K562 (cell line): ENCODE measurements around the gene HCAR3. TPM values are rescaled to one million over a fixed set of nuclear protein-coding genes. Genes with fewer than 3 reads are reported as not detected.

Source experiments
- CBFB ChIP-seq: sonication (generic); formaldehyde crosslinking; IDR thresholded peaks from 2 replicates; pipeline ENCODE4 v1.4.0; 2020; ENCODE audit warnings: mild to moderate bottlenecking, missing genetic modification reagents
- MEIS2 ChIP-seq: fragments of 450-650 bp; IDR thresholded peaks from 2 replicates; pipeline ENCODE4 v1.6.1; 2014; ENCODE audit warnings: mild to moderate bottlenecking; ENCODE audit not compliant: partially characterized antibody
- OTX1 ChIP-seq: fragments of 450-650 bp; formaldehyde crosslinking; IDR thresholded peaks from 2 replicates; pipeline ENCODE4 v1.4.0; 2022; ENCODE audit warnings: mild to moderate bottlenecking
- POLR2AphosphoS2 ChIP-seq: IDR thresholded peaks from 2 replicates; pipeline ENCODE4 v1.6.1; 2012; ENCODE audit warnings: low read length, improper control_type of control experiment
- POLR2B ChIP-seq: fragments of 450-650 bp; IDR thresholded peaks from 2 replicates; pipeline ENCODE4 v1.6.1; 2018; ENCODE audit warnings: low read depth; ENCODE audit not compliant: partially characterized antibody
- RBM34 ChIP-seq: fragments of 200-400 bp; formaldehyde crosslinking; IDR thresholded peaks from 2 replicates; pipeline ENCODE4 v1.6.1; 2018; ENCODE audit warnings: low read length, borderline replicate concordance; ENCODE audit not compliant: insufficient read depth
- TOE1 ChIP-seq, 2 experiments: fragments of 450-650 bp in 1 of 2; sonication (generic) in 1 of 2; formaldehyde crosslinking in 1 of 2; IDR thresholded peaks; 2 replicates each; pipeline versions ENCODE4 v1.7.1 to v1.8.0; 2016 to 2022; ENCODE audit warnings: borderline replicate concordance in 2 of 2, mild to moderate bottlenecking in 2 of 2, antibody characterized with exemption in 1 of 2, inconsistent platforms in 1 of 2, low read depth in 1 of 2, missing genetic modification reagents in 1 of 2, moderate library complexity in 1 of 2
- ZNF146 ChIP-seq: IDR thresholded peaks from one replicate; pipeline ENCODE4 v1.6.1; 2018; ENCODE audit warnings: missing compliant biosample characterization; ENCODE audit not compliant: unreplicated experiment
- ZNF311 ChIP-seq: fragments of 250-450 bp; sonication (Bioruptor Pico); IDR thresholded peaks from 2 replicates; pipeline ENCODE4 v1.4.0; 2020; ENCODE audit warnings: mild to moderate bottlenecking, moderate library complexity
- polyA plus RNA-seq, 8 experiments: library from polyadenylated mRNA; depleted of rRNA in 4 of 8; stranded (reverse) in 5 of 8; unstranded in 3 of 8; fragments of >200 nt; fragmentation: Nextera tagmentation in 2 of 8; fragmentation: Illumina TruSeq in 1 of 8; extraction: Ambion mirVana in 2 of 8; extraction: Trizol in 1 of 8; gene quantifications; 2 replicates each; pipeline versions ENCODE4 v1.2.1 to v1.2.3, GENCODE V29; 2011 to 2014; ENCODE audit warnings: inconsistent platforms in 1 of 8, missing spikeins in 1 of 8
- total RNA-seq, 7 experiments: library from RNA; depleted of rRNA in 6 of 7; stranded (reverse); fragments of >200 nt in 6 of 7; fragmentation: Illumina TruSeq in 2 of 7; extraction: Trizol in 2 of 7; gene quantifications; 2 replicates each; pipeline versions ENCODE4 v1.2.1 to v1.2.3, GENCODE V29; 2011 to 2021; ENCODE audit warnings: low replicate concordance in 1 of 7
- TF ChIP-seq, protein P1 (sequence below): fragments of 450-650 bp; formaldehyde crosslinking; conservative IDR thresholded peaks from 2 replicates; pipeline ENCODE4 v1.4.0; 2022; ENCODE audit warnings: mild to moderate bottlenecking, missing genetic modification characterization
- TF ChIP-seq, protein P2 (sequence below): IDR thresholded peaks from 2 replicates; pipeline ENCODE4 v1.6.1; 2011; ENCODE audit not compliant: insufficient read length; ENCODE audit errors: extremely low read depth
- TF ChIP-seq, protein P3 (sequence below): fragments of 450-650 bp; IDR thresholded peaks from 2 replicates; pipeline ENCODE4 v1.6.1; 2018; ENCODE audit warnings: mild to moderate bottlenecking, low read depth; ENCODE audit not compliant: partially characterized antibody
- TF ChIP-seq, protein P4 (sequence below): fragments of 250-450 bp; sonication (Bioruptor Pico); IDR thresholded peaks from 2 replicates; pipeline ENCODE4 v1.8.0; 2022; ENCODE audit warnings: moderate library complexity, mild to moderate bottlenecking, inconsistent platforms
- TF ChIP-seq, protein P5 (sequence below): fragments of 250-450 bp; sonication (Bioruptor Pico); IDR thresholded peaks from 2 replicates; pipeline ENCODE4 v1.8.0; 2021; ENCODE audit warnings: moderate library complexity, mild to moderate bottlenecking, inconsistent platforms
- TF ChIP-seq, protein P6 (sequence below): fragments of 450-650 bp; formaldehyde crosslinking; IDR thresholded peaks from 2 replicates; pipeline ENCODE4 v1.4.0; 2022; ENCODE audit warnings: missing genetic modification characterization
- TF ChIP-seq, protein P7 (sequence below), 2 experiments: IDR thresholded peaks; 2 replicates each; pipeline ENCODE4 v1.6.1; 2012; ENCODE audit warnings: improper control_type of control experiment in 2 of 2, low read depth in 2 of 2, low read length in 2 of 2, borderline replicate concordance in 1 of 2

Gene HCAR3
- total and polyA plus RNA-seq, 9 of the 15 experiments (the other 6 are each of a cell fraction or from before 2014, with no cell fraction given), result not detected

DNA sequence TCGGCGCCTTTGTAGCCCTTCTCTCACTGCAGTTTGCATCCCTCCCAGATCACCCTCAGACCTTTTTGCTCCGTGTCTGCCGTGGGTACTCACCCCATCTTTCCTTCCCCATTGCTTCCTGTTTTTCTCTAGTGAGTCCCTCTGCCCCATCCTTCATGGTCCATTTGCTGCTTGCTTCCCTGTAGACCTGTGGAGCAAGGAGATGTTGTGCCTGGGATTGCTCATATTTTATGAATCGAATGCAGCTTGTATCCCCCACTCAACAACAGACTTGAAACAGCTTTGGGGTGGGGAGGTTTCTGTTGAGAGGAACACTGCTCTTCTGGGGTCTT, 36.7 kb upstream of the HCAR3 start (continued):
- TF ChIP-seq ZNF146 (CRISPR knock-in tag) (no peak), OTX1 (CRISPR knock-in tag) (peak; percentile 52; the same call in 1 of the 2 replicates), RBM34 (no peak), CBFB (CRISPR knock-in tag) (0 out of 2 replicates have a peak, but pooled peaks have one; percentile 7), MEIS2 (no peak), POLR2B (no peak), TOE1 (IDR thresholded peaks at IDR 0.05; ENCODE audit: borderline replicate concordance) (no peak), TOE1 (CRISPR knock-in tag; IDR thresholded peaks at IDR 0.05; ENCODE audit: borderline replicate concordance, low read depth) (no peak), ZNF311 (CRISPR knock-in tag) (no peak), POLR2AphosphoS2 (0 out of 2 replicates have a peak, but pooled peaks have one; percentile 48)
- TF ChIP-seq, protein P1, sequence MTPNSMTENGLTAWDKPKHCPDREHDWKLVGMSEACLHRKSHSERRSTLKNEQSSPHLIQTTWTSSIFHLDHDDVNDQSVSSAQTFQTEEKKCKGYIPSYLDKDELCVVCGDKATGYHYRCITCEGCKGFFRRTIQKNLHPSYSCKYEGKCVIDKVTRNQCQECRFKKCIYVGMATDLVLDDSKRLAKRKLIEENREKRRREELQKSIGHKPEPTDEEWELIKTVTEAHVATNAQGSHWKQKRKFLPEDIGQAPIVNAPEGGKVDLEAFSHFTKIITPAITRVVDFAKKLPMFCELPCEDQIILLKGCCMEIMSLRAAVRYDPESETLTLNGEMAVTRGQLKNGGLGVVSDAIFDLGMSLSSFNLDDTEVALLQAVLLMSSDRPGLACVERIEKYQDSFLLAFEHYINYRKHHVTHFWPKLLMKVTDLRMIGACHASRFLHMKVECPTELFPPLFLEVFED (CRISPR knock-in tag), result peak; percentile 62; the same call in 1 of the 2 replicates
- TF ChIP-seq, protein P2, sequence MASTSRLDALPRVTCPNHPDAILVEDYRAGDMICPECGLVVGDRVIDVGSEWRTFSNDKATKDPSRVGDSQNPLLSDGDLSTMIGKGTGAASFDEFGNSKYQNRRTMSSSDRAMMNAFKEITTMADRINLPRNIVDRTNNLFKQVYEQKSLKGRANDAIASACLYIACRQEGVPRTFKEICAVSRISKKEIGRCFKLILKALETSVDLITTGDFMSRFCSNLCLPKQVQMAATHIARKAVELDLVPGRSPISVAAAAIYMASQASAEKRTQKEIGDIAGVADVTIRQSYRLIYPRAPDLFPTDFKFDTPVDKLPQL, result no peak
- TF ChIP-seq, protein P3, sequence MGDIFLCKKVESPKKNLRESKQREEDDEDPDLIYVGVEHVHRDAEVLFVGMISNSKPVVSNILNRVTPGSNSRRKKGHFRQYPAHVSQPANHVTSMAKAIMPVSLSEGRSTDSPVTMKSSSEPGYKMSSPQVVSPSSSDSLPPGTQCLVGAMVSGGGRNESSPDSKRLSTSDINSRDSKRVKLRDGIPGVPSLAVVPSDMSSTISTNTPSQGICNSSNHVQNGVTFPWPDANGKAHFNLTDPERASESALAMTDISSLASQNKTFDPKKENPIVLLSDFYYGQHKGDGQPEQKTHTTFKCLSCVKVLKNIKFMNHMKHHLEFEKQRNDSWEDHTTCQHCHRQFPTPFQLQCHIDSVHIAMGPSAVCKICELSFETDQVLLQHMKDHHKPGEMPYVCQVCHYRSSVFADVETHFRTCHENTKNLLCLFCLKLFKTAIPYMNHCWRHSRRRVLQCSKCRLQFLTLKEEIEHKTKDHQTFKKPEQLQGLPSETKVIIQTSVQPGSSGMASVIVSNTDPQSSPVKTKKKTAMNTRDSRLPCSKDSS, result no peak
- TF ChIP-seq, protein P4, sequence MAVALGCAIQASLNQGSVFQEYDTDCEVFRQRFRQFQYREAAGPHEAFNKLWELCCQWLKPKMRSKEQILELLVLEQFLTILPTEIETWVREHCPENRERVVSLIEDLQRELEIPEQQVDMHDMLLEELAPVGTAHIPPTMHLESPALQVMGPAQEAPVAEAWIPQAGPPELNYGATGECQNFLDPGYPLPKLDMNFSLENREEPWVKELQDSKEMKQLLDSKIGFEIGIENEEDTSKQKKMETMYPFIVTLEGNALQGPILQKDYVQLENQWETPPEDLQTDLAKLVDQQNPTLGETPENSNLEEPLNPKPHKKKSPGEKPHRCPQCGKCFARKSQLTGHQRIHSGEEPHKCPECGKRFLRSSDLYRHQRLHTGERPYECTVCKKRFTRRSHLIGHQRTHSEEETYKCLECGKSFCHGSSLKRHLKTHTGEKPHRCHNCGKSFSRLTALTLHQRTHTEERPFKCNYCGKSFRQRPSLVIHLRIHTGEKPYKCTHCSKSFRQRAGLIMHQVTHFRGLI (CRISPR knock-in tag), result no peak
- TF ChIP-seq, protein P5, sequence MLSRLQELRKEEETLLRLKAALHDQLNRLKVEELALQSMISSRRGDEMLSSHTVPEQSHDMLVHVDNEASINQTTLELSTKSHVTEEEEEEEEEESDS (CRISPR knock-in tag), result no peak
- TF ChIP-seq, protein P6, sequence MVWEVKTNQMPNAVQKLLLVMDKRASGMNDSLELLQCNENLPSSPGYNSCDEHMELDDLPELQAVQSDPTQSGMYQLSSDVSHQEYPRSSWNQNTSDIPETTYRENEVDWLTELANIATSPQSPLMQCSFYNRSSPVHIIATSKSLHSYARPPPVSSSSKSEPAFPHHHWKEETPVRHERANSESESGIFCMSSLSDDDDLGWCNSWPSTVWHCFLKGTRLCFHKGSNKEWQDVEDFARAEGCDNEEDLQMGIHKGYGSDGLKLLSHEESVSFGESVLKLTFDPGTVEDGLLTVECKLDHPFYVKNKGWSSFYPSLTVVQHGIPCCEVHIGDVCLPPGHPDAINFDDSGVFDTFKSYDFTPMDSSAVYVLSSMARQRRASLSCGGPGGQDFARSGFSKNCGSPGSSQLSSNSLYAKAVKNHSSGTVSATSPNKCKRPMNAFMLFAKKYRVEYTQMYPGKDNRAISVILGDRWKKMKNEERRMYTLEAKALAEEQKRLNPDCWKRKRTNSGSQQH (CRISPR knock-in tag), result 0 out of 2 replicates have a peak, but pooled peaks have one; percentile 26
- TF ChIP-seq, protein P7, sequence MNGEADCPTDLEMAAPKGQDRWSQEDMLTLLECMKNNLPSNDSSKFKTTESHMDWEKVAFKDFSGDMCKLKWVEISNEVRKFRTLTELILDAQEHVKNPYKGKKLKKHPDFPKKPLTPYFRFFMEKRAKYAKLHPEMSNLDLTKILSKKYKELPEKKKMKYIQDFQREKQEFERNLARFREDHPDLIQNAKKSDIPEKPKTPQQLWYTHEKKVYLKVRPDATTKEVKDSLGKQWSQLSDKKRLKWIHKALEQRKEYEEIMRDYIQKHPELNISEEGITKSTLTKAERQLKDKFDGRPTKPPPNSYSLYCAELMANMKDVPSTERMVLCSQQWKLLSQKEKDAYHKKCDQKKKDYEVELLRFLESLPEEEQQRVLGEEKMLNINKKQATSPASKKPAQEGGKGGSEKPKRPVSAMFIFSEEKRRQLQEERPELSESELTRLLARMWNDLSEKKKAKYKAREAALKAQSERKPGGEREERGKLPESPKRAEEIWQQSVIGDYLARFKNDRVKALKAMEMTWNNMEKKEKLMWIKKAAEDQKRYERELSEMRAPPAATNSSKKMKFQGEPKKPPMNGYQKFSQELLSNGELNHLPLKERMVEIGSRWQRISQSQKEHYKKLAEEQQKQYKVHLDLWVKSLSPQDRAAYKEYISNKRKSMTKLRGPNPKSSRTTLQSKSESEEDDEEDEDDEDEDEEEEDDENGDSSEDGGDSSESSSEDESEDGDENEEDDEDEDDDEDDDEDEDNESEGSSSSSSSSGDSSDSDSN (IDR thresholded peaks at IDR 0.05; ENCODE audit: borderline replicate concordance in 1 of 2, low read depth in 2 of 2, low read length in 2 of 2), result no peak
